Stomach (tissue), 9 donors: Measurements from ENCODE around the gene TTYH3. TPM values are rescaled to one million over a fixed set of nuclear protein-coding genes. Genes with fewer than 3 reads are reported as not detected.

Source experiments
- DNase-seq, 2 donors: peaks; one replicate each; pipeline versions ENCODE4 v3.0.0 to v3.0.0-alpha.2; 2013 to 2019
- H3K27ac ChIP-seq, 5 donors: fragments of 200-600 bp in 4 of 5; sonication (generic) in 4 of 5; one replicate each; pipeline ENCODE4 v1.5.1; 2013 to 2019; ENCODE audit warnings: mild to moderate bottlenecking in 1 of 5, moderate library complexity in 1 of 5
- H3K27me3 ChIP-seq, 3 donors: fragments of 200-600 bp; sonication (generic); one replicate each; pipeline ENCODE4 v1.5.1; 2017 to 2019; ENCODE audit warnings: mixed run types in 1 of 3
- H3K36me3 ChIP-seq, 4 donors: fragments of 200-600 bp; sonication (generic); 1 replicate in 3 of 4; 2 replicates in 1 of 4; pipeline ENCODE4 v1.5.1; 2016 to 2019
- H3K4me1 ChIP-seq, 4 donors: fragments of 200-600 bp; sonication (generic); one replicate each; pipeline ENCODE4 v1.5.1; 2016 to 2019
- H3K4me3 ChIP-seq, 4 donors: fragments of 200-600 bp; sonication (generic) in 3 of 4; one replicate each; pipeline ENCODE4 v1.5.1; 2016 to 2019; ENCODE audit warnings: mild to moderate bottlenecking in 1 of 4
- H3K9me3 ChIP-seq, 4 donors: fragments of 200-600 bp; sonication (generic); one replicate each; pipeline ENCODE4 v1.5.1; 2016 to 2019
- CTCF ChIP-seq, 7 experiments: fragments of 450-650 bp in 4 of 7; fragments of 200-600 bp in 3 of 7; sonication (generic) in 3 of 7; IDR thresholded peaks; one replicate each; pipeline ENCODE4 v1.5.1; 2016 to 2019; ENCODE audit warnings: antibody characterized with exemption in 7 of 7, control low read depth in 2 of 7, mild to moderate bottlenecking in 1 of 7
- EP300 ChIP-seq: sonication (generic); formaldehyde crosslinking; IDR thresholded peaks from one replicate; pipeline ENCODE4 v1.6.1; 2017; ENCODE audit warnings: antibody characterized with exemption
- POLR2A ChIP-seq, 4 donors: fragments of 450-650 bp; IDR thresholded peaks; one replicate each; pipeline ENCODE4 v1.6.1; 2016; ENCODE audit warnings: antibody characterized with exemption in 4 of 4, control low read depth in 2 of 4, mild to moderate bottlenecking in 1 of 4, moderate library complexity in 1 of 4
- POLR2AphosphoS5 ChIP-seq, 3 donors: sonication (generic); formaldehyde crosslinking; IDR thresholded peaks; one replicate each; pipeline ENCODE4 v1.6.1; 2016; ENCODE audit warnings: antibody characterized with exemption in 3 of 3
- WGBS, 5 donors: extraction: QIAGEN DNeasy Blood & Tissue Kit in 3 of 5; methylation state at CpG; one replicate each; pipeline versions ENCODE4 v1.1.5 to v1.1.7; 2013 to 2018; 5-methylcytosine and 5-hydroxymethylcytosine counted together
- intact Hi-C: fragments of 100-400 bp; cut with DNase I; formaldehyde crosslinking; loops from one replicate; pipeline ENCODE4 v1.15.1; 2023; ENCODE audit warnings: low total_unique reads
- polyA plus RNA-seq, 3 donors: library from polyadenylated mRNA; stranded (reverse); fragments of 200-250 nt; gene quantifications; one replicate each; pipeline ENCODE4 v1.2.3, GENCODE V29; 2013
- total RNA-seq, 5 donors: library from RNA; depleted of rRNA; stranded (reverse); fragments of >200 nt; gene quantifications; one replicate each; pipeline versions ENCODE4 v1.1.0 to v1.2.3, GENCODE V29; 2014 to 2016
- donor health status: healthy with polysubstance abuse.
- donor health status: Bipolar disorder and iron deficiency.
- donor health status: healthy.

TTYH3 gene
- total and polyA plus RNA-seq, 8 donors: 4.1 to 79.1 (median 16.2) TPM

DNA sequence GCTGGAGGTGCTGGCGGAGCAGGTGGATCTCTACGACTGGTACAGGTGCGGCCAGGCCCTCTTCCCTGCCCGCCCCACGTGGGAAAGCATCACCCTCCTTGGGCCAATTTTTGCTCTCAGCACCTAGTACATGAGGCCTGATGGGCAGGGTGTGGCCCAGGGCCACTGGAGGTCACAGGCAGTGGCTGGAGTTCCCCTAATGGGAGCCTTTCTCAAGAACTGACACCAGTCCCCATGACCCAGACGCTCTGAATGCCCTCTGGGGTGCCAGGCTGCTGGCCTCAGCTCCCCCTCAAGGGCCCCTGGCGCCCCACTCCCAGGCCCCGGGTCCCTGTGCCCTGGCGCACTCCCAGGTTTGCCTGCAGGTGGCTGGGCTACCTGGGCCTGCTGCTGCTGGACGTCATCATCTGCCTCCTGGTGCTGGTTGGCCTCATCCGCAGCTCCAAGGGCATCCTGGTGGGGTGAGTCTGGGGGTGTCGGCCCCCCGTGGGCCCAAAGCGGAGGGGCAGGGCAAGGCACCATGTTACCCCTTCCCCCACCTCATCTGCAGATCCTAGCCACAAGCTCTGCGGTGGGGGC, 15.9 kb downstream of the TTYH3 start:
- H3K27ac ChIP-seq: no peak overlapping the region
- no peak for DNase-seq
- TF ChIP-seq POLR2AphosphoS5 (IDR thresholded peaks at IDR 0.05) (no peak), CTCF (IDR thresholded peaks at IDR 0.05) (no peak), EP300 (no peak), POLR2A (IDR thresholded peaks at IDR 0.05) (no peak)
- H3K36me3 ChIP-seq: peaks cover 20 to 65% (median 56%) of the 10 kb centered on the region in 4 donors
- 89 to 92% (median 91%) methylated on average over 5 to 15 of the region's 15 CpGs for WGBS, 5 donors
- H3K9me3 ChIP-seq: no peaks in the 10 kb centered on the region
- H3K27me3 ChIP-seq: no peaks in the 10 kb centered on the region
- peaks cover 11 to 32% (median 19%) of the 10 kb centered on the region in 4 donors for H3K4me1 ChIP-seq
- no peak overlapping the region for H3K4me3 ChIP-seq
- intact Hi-C loops: no loop called here

GRCh38 chr7:2649139-2649838, 17.5 kb downstream of the TTYH3 start:
- peaks cover 20 to 79% (median 61%) of the 10 kb centered on the region in 4 donors for H3K36me3 ChIP-seq
- H3K4me3 ChIP-seq: no peak overlapping the region
- no peak for DNase-seq
- H3K4me1 ChIP-seq: peaks cover 6 to 21% (median 10%) of the 10 kb centered on the region in 4 donors
- intact Hi-C loops: no loop called here
- no peaks in the 10 kb centered on the region for H3K9me3 ChIP-seq
- no peak for TF ChIP-seq POLR2AphosphoS5 (IDR thresholded peaks at IDR 0.05)
- no peak for TF ChIP-seq CTCF (IDR thresholded peaks at IDR 0.05)
- no peak for TF ChIP-seq POLR2A (IDR thresholded peaks at IDR 0.05)
- 84 to 100% (median 89%) methylated on average over 9 to 18 of the region's 18 CpGs for WGBS, 5 donors
- no peak overlapping the region for H3K27ac ChIP-seq
- H3K27me3 ChIP-seq: no peaks in the 10 kb centered on the region

DNA sequence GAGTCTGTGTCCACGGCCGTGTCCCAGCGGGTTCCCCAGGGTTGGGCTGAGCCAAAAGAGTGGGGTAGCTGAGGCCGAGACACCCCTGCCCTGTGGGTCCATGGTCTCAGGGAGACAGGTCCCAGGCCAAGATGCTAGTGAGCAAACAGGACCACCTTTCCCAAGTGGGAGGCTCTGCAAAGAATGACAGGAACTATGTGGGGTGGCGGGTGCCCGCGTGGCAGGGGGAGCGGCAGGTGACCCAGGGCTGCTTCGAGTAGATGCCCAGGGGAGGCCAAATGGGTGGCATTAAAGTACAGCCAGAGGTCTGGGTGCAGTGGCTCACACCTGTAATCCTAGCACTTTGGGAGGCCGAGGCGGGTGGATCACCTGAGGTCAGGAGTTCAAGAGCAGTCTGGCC, 18.2 kb downstream of the TTYH3 start:
- intact Hi-C loops: no loop called here
- H3K36me3 ChIP-seq: peaks cover 20 to 79% (median 64%) of the 10 kb centered on the region in 4 donors
- 90 to 98% (median 94%) methylated on average over 11 of the region's 11 CpGs for whole genome bisulfite sequencing, 5 donors

GRCh38 chr7:2650451-2650850, 18.7 kb downstream of the TTYH3 start:
- no peaks in the 10 kb centered on the region for H3K9me3 ChIP-seq
- no peak for DNase-seq
- no peak for TF ChIP-seq POLR2A (IDR thresholded peaks at IDR 0.05)
- H3K4me3 ChIP-seq: no peak overlapping the region
- no peaks in the 10 kb centered on the region for H3K27me3 ChIP-seq
- H3K27ac ChIP-seq: no peak overlapping the region
- H3K36me3 ChIP-seq: peaks cover 20 to 81% (median 68%) of the 10 kb centered on the region in 4 donors
- intact Hi-C loops: no loop called here
- WGBS, 5 donors: 78 to 92% (median 80%) methylated on average over 8 of the region's 8 CpGs
- peaks cover 0 to 11% (median 0%) of the 10 kb centered on the region in 4 donors for H3K4me1 ChIP-seq

More for the DNA sequence above, 18.2 kb downstream of the TTYH3 start:
- Histone ChIP-seq H3K4me3 (no peak overlapping the region), H3K27ac (no peak overlapping the region), H3K27me3 (no peaks in the 10 kb centered on the region), H3K9me3 (no peaks in the 10 kb centered on the region), H3K4me1 (peaks cover 0 to 14% (median 3%) of the 10 kb centered on the region in 4 donors)
- no peak for DNase-seq
- no peak for TF ChIP-seq POLR2AphosphoS5 (IDR thresholded peaks at IDR 0.05)
- no peak for TF ChIP-seq CTCF (IDR thresholded peaks at IDR 0.05)
- no peak for TF ChIP-seq POLR2A (IDR thresholded peaks at IDR 0.05)
- no peak for TF ChIP-seq EP300

DNA sequence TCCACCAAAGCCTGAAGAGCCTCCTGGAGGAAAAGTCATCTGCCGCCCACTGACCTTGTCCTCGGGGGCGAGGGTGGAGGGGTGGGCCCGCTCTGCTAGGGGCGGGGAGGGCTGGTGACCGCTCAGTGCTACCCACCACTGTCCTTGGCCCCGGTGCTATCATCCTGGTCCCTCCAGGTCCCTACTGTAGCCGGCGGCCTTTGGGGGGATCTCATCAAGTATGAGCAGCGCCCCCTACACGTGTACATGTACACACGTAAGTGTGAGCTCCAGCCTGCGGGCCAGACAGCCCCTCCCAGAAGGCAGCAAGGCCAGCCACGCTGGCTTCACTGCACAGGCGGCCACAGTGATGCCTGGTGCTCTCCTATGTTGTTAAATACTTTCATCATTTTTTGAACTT, 19.6 kb downstream of the TTYH3 start:
- peaks cover 0 to 2% (median 0%) of the 10 kb centered on the region in 4 donors for H3K4me1 ChIP-seq
- no peak overlapping the region for H3K4me3 ChIP-seq
- H3K27me3 ChIP-seq: no peaks in the 10 kb centered on the region
- peaks cover 20 to 88% (median 74%) of the 10 kb centered on the region in 4 donors for H3K36me3 ChIP-seq
- no peak for DNase-seq
- 73 to 88% (median 76%) methylated on average over 8 to 15 of the region's 15 CpGs for WGBS, 5 donors
- TF ChIP-seq CTCF (IDR thresholded peaks at IDR 0.05) (no peak), POLR2AphosphoS5 (IDR thresholded peaks at IDR 0.05) (no peak), EP300 (no peak), POLR2A (IDR thresholded peaks at IDR 0.05) (no peak)
- no peaks in the 10 kb centered on the region for H3K9me3 ChIP-seq
- intact Hi-C loops: no loop called here
- no peak overlapping the region for H3K27ac ChIP-seq
